GM19023 (cell line): ENCODE results near the gene LTBP3.

Experiments used
- ATAC-seq: cut with Tn5 transposase; IDR thresholded peaks from one replicate; pipeline ENCODE4 v1.9.1; 2021; ENCODE audit warnings: mild to moderate bottlenecking, moderate library complexity; ENCODE audit not compliant: unreplicated experiment

LTBP3 gene

GRCh38 chr11:65558002-65558929 is at the start of gene LTBP3:
Gene LTBP3 (minus strand): TSS chr11:65558359. CDS start chr11:65557959, 400 bp downstream.
- ATAC-seq, result no peak

GRCh38 chr11:65606876-65607613 is 48.9 kb upstream of the LTBP3 start:
- ATAC-seq, result no peak

- ATAC-seq, result no peak
Observed at GRCh38 chr11:65604258-65604657, 46.1 kb upstream of the LTBP3 start.

- ATAC-seq, result no peak
Observed at GRCh38 chr11:65599955-65600246, 41.7 kb upstream of the LTBP3 start.

- ATAC-seq, result no peak
Observed at GRCh38 chr11:65599216-65599954, 41.2 kb upstream of the LTBP3 start.

- ATAC-seq, result no peak
Observed at GRCh38 chr11:65598258-65598699, 40.1 kb upstream of the LTBP3 start.

- ATAC-seq, result no peak
Observed at GRCh38 chr11:65596520-65596919, 38.4 kb upstream of the LTBP3 start.

- no peak for ATAC-seq
Observed at GRCh38 chr11:65595543-65596281, 37.6 kb upstream of the LTBP3 start, which contains the start of gene KCNK7. Gene KCNK7 (minus strand): TSS chr11:65595800. CDS start chr11:65595772, 28 bp downstream.

GRCh38 chr11:65595131-65595530 is 37.0 kb upstream of the LTBP3 start:
- no peak for ATAC-seq

GRCh38 chr11:65593518-65594414 is 35.6 kb upstream of the LTBP3 start:
- no peak for ATAC-seq

- no peak for ATAC-seq
Observed at GRCh38 chr11:65592858-65593517, 34.8 kb upstream of the LTBP3 start.

GRCh38 chr11:65591939-65592857 is 34.0 kb upstream of the LTBP3 start:
- no peak for ATAC-seq

GRCh38 chr11:65590240-65590738 is 32.1 kb upstream of the LTBP3 start:
- ATAC-seq, result no peak

- ATAC-seq, result no peak
Observed at GRCh38 chr11:65589444-65590239, 31.5 kb upstream of the LTBP3 start.

GRCh38 chr11:65588199-65589054 is 30.3 kb upstream of the LTBP3 start:
- ATAC-seq, result peak; percentile 72

GRCh38 chr11:65586676-65587075 is 28.5 kb upstream of the LTBP3 start:
- no peak for ATAC-seq
